ENCODE measurements around the gene CCDC40. TPM values are rescaled to one million over a fixed set of nuclear protein-coding genes. Genes with fewer than 3 reads are reported as not detected.

CCDC40 gene
- total and polyA plus RNA-seq, 12 donors, result 2.1 to 15.7 (median 6.0) TPM

DNA sequence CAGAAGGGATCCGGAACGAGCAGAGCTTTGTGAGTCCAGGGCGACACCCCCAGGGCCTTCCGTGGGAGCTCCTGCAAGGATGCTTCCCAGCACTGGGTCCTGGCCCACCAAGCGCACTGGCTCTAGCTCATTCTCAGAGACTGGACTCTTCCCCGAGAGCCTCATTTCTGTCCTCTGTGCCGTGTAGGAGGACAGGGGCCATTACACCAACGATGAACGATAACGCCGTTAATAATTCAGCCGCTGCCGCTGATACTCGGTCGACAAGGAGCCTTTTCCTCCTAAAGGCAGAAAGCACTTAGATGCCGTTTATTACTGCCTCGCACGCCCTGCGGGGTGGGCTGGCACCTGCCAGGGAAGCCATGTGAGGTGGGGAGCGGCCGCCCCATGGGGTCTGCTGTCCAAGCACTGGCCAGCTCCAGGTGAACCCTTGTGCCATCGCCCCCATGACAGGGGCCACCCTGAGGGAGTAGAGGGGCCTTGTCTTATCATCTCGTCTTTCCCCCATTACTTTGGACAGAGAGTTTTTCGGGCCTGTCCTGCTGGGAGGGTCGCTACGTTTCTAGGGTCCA, 34.3 kb upstream of the CCDC40 start:
- 88 to 93% (median 90%) methylated on average over 26 of the region's 26 CpGs for WGBS, 4 donors
- no peaks in the 10 kb centered on the region for H3K27me3 ChIP-seq
- intact Hi-C loops (cut with DNase I), result no loop called here
- no peak overlapping the region for H3K4me3 ChIP-seq
- DNase-seq, result no peak
- TF ChIP-seq, protein P1, sequence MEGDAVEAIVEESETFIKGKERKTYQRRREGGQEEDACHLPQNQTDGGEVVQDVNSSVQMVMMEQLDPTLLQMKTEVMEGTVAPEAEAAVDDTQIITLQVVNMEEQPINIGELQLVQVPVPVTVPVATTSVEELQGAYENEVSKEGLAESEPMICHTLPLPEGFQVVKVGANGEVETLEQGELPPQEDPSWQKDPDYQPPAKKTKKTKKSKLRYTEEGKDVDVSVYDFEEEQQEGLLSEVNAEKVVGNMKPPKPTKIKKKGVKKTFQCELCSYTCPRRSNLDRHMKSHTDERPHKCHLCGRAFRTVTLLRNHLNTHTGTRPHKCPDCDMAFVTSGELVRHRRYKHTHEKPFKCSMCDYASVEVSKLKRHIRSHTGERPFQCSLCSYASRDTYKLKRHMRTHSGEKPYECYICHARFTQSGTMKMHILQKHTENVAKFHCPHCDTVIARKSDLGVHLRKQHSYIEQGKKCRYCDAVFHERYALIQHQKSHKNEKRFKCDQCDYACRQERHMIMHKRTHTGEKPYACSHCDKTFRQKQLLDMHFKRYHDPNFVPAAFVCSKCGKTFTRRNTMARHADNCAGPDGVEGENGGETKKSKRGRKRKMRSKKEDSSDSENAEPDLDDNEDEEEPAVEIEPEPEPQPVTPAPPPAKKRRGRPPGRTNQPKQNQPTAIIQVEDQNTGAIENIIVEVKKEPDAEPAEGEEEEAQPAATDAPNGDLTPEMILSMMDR (IDR thresholded peaks at IDR 0.05), result no peak
- no peak for TF ChIP-seq POLR2A (IDR thresholded peaks at IDR 0.05)
- H3K4me1 ChIP-seq (replicated peaks in 1 of 2), result peaks cover 0 to 4% of the 10 kb centered on the region in 2 donors
- H3K9me3 ChIP-seq (replicated peaks in 1 of 3), result no peaks in the 10 kb centered on the region
- H3K27ac ChIP-seq, result no peak overlapping the region
- H3K36me3 ChIP-seq (replicated peaks in 1 of 2), result peaks cover 0 to 8% of the 10 kb centered on the region in 2 donors

GRCh38 chr17:80002690-80003490, 33.6 kb upstream of the CCDC40 start:
- Histone ChIP-seq H3K36me3 (replicated peaks in 1 of 2) (peaks cover 0 to 8% of the 10 kb centered on the region in 2 donors), H3K4me3 (no peak overlapping the region), H3K27me3 (no peaks in the 10 kb centered on the region), H3K27ac (no peak overlapping the region), H3K9me3 (replicated peaks in 1 of 3) (no peaks in the 10 kb centered on the region), H3K4me1 (replicated peaks in 1 of 2) (peaks cover 0 to 4% of the 10 kb centered on the region in 2 donors)
- WGBS, 4 donors, result 90 to 96% (median 92%) methylated on average over 24 to 30 of the region's 30 CpGs
- TF ChIP-seq, protein P1 (IDR thresholded peaks at IDR 0.05), result no peak
- intact Hi-C loops (cut with DNase I), result no loop called here
- no peak for DNase-seq

DNA sequence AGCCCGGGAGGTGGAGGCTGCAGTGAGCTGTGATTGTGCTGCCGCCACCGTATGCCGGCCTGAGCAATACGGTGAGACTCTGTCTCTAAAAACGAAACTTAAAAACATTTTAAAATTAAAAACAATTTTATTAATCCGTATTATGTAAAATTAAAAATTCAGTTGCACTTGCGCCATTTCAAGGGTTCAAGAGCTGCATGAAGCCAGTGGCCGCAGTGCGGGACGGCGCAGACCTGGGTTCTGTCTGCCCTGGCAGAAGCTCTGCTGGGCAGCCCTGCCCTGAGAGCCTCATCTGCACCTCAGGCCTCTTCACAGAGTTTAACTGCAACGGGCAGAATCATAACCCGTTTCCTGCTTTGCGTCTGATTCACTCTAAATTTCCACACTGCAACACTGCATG, 32.5 kb upstream of the CCDC40 start:
- H3K9me3 ChIP-seq (replicated peaks in 1 of 3), result no peaks in the 10 kb centered on the region
- DNase-seq, result no peak
- H3K36me3 ChIP-seq (replicated peaks in 1 of 2), result peaks cover 0 to 8% of the 10 kb centered on the region in 2 donors
- H3K4me1 ChIP-seq (replicated peaks in 1 of 2), result peaks cover 0 to 8% of the 10 kb centered on the region in 2 donors
- no peak for TF ChIP-seq POLR2A (IDR thresholded peaks at IDR 0.05)
- TF ChIP-seq, protein P1 (IDR thresholded peaks at IDR 0.05), result no peak
- no peak overlapping the region for H3K4me3 ChIP-seq
- 92 to 95% (median 92%) methylated on average over 15 of the region's 15 CpGs for WGBS, 4 donors
- H3K27me3 ChIP-seq, result no peaks in the 10 kb centered on the region
- no peak overlapping the region for H3K27ac ChIP-seq
- intact Hi-C loops (cut with DNase I), result no loop called here

All from adrenal gland (tissue), 12 donors.